Measurements from ENCODE around the gene MAEA.

DNA sequence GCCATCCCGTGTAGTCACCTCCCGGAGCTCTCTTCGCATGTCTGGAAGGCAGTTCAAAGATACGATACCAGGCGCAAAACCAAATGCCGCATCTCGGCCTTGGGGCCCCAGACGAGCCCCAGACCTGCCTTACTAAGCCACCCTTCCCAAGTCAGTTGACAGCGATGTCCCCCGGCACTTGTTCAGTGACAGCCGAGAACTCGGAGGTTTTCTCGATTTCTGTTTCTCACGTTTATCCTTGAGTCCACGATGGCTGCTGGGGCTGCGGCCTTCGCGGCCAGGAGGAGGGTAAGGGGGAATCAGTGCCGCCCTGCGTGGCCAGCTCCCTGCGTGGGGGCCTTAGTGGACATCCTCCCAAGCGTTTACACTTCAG is 7.3 kb downstream of the MAEA start:
- TF ChIP-seq, protein P1, sequence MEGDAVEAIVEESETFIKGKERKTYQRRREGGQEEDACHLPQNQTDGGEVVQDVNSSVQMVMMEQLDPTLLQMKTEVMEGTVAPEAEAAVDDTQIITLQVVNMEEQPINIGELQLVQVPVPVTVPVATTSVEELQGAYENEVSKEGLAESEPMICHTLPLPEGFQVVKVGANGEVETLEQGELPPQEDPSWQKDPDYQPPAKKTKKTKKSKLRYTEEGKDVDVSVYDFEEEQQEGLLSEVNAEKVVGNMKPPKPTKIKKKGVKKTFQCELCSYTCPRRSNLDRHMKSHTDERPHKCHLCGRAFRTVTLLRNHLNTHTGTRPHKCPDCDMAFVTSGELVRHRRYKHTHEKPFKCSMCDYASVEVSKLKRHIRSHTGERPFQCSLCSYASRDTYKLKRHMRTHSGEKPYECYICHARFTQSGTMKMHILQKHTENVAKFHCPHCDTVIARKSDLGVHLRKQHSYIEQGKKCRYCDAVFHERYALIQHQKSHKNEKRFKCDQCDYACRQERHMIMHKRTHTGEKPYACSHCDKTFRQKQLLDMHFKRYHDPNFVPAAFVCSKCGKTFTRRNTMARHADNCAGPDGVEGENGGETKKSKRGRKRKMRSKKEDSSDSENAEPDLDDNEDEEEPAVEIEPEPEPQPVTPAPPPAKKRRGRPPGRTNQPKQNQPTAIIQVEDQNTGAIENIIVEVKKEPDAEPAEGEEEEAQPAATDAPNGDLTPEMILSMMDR (IDR thresholded peaks at IDR 0.05), result no peak
- TF ChIP-seq POLR2A (IDR thresholded peaks at IDR 0.05) (no peak), POLR2AphosphoS5 (IDR thresholded peaks at IDR 0.05; ENCODE audit: insufficient read depth in 1 of 2, low read depth in 1 of 2) (no peak)
